Calu3 (cell line): ENCODE data around the gene CD14. TPM values are rescaled to one million over a fixed set of nuclear protein-coding genes. Genes with fewer than 3 reads are reported as not detected.
"Not testable (repeated sequence)": the region's sequence is repeated elsewhere in the genome, so short reads cannot be mapped to it uniquely, and the experiment has no call there.

ENCODE experiments used
- BruUV-seq: library from RNA; stranded (reverse); fragments of 400-500 nt; replicated peaks from 2 replicates; lab custom pipeline; 2021; lab: Mats Ljungman, UMichigan
- CTCF ChIA-PET: fragments of 300-600 bp; sonication (Branson Sonifier 250); formaldehyde crosslinking; loops from one replicate; lab custom pipeline; 2022; ENCODE audit warnings: antibody characterized with exemption; lab: Charles Lee
- DNase-seq: peaks from one replicate; pipeline ENCODE4 v3.0.0; 2022
- H3K27ac Mint-ChIP-seq: one replicate; pipeline ENCODE4 v1.8.0; 2022; ENCODE audit warnings: mixed read lengths; ENCODE audit not compliant: unreplicated experiment
- H3K27me3 Mint-ChIP-seq: one replicate; pipeline ENCODE4 v1.8.0; 2022; ENCODE audit warnings: mixed read lengths; ENCODE audit not compliant: unreplicated experiment
- H3K36me3 Mint-ChIP-seq: one replicate; pipeline ENCODE4 v1.8.0; 2022; ENCODE audit warnings: mild to moderate bottlenecking, moderate library complexity, mixed read lengths; ENCODE audit not compliant: insufficient read depth, unreplicated experiment
- H3K4me1 Mint-ChIP-seq: one replicate; pipeline ENCODE4 v1.8.0; 2022; ENCODE audit warnings: mild to moderate bottlenecking, low read depth, mixed read lengths; ENCODE audit not compliant: unreplicated experiment
- H3K4me3 Mint-ChIP-seq: one replicate; pipeline ENCODE4 v1.8.0; 2022; ENCODE audit warnings: mild to moderate bottlenecking, low read depth, moderate library complexity, mixed read lengths; ENCODE audit not compliant: unreplicated experiment
- H3K9me3 Mint-ChIP-seq: one replicate; pipeline ENCODE4 v1.8.0; 2022; ENCODE audit warnings: low read depth, mixed read lengths; ENCODE audit not compliant: unreplicated experiment
- intact Hi-C: fragments of 100-400 bp; cut with micrococcal nuclease; formaldehyde crosslinking; loops from one replicate; pipeline ENCODE4 v1.10.0; 2022; ENCODE audit not compliant: unreplicated experiment
- total RNA-seq: library from RNA; stranded (reverse); gene quantifications from 2 replicates; pipeline ENCODE4 v1.2.3, GENCODE V29; 2022
- TF ChIP-seq, protein P1 (sequence below): fragments of 200-600 bp; IDR thresholded peaks from one replicate; pipeline ENCODE4 v1.8.0; 2022; ENCODE audit warnings: antibody characterized with exemption; ENCODE audit not compliant: unreplicated experiment

Gene CD14
- total RNA-seq, 1 experiment from 2014 or later, result 1.1 TPM

DNA sequence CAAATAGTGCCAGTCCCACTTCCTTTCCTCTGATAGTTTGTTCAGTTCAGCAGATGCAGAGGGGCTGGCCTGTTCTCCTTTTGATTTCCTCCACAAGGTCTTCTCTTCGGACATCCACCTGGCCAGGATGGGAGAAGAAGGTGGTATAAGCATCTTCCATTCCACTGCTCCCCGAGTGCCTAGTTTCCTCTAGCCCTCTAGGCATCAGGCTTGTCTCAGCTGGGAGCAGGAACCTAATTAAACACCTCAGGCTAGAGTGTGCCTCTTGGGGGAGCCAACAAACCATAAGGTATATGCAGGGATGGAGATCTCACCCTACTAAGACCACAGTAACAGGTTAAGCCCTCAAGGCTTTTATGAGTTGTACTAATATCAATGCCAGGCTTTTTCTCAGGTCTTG lies 41.2 kb upstream of the CD14 start:
- no TSS peak for BruUV-seq

DNA sequence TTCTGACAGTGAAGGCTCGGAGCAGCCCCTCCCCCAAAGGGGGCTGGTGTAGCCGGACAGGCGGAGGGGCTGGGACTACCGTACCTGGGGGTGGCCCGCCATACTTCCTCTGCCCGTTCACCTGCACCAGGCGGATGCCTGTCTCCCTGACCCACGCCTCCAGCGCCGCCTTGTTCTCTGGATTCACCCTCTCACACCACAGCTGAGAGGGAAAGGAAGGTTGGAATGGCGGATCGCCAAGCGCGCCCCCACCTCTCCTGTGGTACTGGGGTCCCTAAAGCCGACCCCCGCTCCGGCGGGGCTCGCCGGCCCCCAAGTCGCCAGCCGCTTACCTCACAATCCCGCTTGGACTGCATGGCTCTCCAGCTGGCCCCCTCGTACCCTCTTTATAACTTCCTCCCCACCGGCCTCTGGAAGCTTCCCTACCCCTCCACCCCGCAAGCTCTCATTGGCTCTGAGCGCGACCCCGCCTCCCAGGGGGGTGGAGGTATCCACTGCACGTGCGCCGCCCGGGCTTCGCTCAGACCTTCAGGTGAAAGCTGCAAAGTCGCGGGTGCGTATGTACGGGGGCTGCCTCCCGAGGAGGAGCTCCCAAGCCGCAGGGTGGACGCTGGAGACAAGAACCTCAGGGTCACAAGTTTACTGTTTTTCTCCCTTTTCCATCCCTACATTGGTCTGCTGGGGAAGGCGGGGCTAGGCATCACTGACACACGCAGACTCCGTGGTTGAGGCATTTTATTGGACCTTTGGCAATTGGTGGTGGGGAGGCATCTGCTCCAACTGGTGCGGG lies 40.4 kb upstream of the CD14 start, which contains the start of gene DND1:
Gene DND1, minus strand, starts transcription at position 390 of the 790 bp plus-strand sequence. Its CDS starts 34 bp downstream, at position 356.
- BruUV-seq, result no TSS peak
- H3K36me3 Mint-ChIP-seq, result peaks cover 58% of the 10 kb centered on the region
- TF ChIP-seq, protein P1, sequence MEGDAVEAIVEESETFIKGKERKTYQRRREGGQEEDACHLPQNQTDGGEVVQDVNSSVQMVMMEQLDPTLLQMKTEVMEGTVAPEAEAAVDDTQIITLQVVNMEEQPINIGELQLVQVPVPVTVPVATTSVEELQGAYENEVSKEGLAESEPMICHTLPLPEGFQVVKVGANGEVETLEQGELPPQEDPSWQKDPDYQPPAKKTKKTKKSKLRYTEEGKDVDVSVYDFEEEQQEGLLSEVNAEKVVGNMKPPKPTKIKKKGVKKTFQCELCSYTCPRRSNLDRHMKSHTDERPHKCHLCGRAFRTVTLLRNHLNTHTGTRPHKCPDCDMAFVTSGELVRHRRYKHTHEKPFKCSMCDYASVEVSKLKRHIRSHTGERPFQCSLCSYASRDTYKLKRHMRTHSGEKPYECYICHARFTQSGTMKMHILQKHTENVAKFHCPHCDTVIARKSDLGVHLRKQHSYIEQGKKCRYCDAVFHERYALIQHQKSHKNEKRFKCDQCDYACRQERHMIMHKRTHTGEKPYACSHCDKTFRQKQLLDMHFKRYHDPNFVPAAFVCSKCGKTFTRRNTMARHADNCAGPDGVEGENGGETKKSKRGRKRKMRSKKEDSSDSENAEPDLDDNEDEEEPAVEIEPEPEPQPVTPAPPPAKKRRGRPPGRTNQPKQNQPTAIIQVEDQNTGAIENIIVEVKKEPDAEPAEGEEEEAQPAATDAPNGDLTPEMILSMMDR, result no peak

More for the DNA sequence above, 41.2 kb upstream of the CD14 start:
- Mint-ChIP-seq H3K27ac (no peak overlapping the region), H3K4me1 (no peaks in the 10 kb centered on the region), H3K27me3 (no peaks in the 10 kb centered on the region), H3K36me3 (peaks cover 63% of the 10 kb centered on the region), H3K9me3 (no peaks in the 10 kb centered on the region), H3K4me3 (no peak overlapping the region)
- intact Hi-C loops, result no loop called here
- TF ChIP-seq, protein P1, result no peak
- DNase-seq, result no peak
- CTCF ChIA-PET, result interaction anchor here (1.6 kb wide), 1 partner anchor 45 kb away, joined by 4 read pairs; no protein-coding TSS in a partner anchor

DNA sequence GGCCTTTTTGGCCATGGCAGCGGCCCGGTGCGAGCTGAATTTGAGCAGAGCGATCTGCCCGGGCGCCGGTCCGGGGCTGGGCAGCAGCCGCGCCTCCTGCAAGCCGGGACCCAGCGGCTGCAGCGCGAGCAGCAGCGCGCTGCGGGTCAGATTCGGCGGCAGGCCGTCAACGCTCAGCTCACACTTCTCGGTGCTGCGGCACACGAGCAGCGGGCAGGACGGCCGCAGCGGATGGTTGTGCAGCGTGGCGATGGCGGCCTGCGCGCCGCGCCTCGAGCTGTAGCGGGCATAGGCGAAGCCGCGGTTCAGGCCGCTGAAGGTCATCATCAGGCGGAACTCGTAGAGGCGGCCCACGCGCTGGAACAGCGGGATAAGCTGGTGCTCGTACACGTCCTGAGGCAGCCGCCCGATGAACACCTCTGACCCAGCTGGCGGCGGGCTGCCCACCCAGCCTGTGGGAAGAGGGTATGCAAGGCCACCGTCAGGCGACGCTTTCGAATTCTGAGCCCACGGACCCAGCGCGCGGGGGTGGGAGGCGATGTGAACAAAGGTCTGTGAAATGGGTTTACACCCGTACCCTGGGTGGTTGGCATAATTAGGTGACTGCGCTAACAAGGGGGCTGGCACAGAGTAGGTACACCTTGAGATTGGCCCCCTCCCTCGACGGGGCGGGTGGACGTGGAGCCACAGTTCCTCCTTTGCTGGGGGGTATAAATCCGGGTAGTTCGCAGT lies 39.6 kb upstream of the CD14 start:
- no TSS peak for BruUV-seq
- Mint-ChIP-seq H3K4me1 (peaks cover 6% of the 10 kb centered on the region), H3K27ac (peak overlapping the region; percentile 73), H3K27me3 (no peaks in the 10 kb centered on the region), H3K36me3 (peaks cover 54% of the 10 kb centered on the region), H3K4me3 (no peak overlapping the region), H3K9me3 (no peaks in the 10 kb centered on the region)
- DNase-seq, result peak; percentile 36
- intact Hi-C loops, result no loop called here
- TF ChIP-seq, protein P1, result no peak
- CTCF ChIA-PET, result no interaction called here

More for the DNA sequence above, 40.4 kb upstream of the CD14 start, which contains the start of gene DND1:
- CTCF ChIA-PET, result interaction anchor here (1.6 kb wide), 1 partner anchor 46 kb away, joined by 4 read pairs; no protein-coding TSS in a partner anchor
- Mint-ChIP-seq H3K4me3 (no peak within 1 kb of the TSS), H3K4me1 (no peaks in the 10 kb centered on the region), H3K27ac (no peak within 1 kb of the TSS), H3K27me3 (no peaks in the 10 kb centered on the region), H3K9me3 (no peaks in the 10 kb centered on the region)
- intact Hi-C loops, result no loop called here
- DNase-seq, result no peak

DNA sequence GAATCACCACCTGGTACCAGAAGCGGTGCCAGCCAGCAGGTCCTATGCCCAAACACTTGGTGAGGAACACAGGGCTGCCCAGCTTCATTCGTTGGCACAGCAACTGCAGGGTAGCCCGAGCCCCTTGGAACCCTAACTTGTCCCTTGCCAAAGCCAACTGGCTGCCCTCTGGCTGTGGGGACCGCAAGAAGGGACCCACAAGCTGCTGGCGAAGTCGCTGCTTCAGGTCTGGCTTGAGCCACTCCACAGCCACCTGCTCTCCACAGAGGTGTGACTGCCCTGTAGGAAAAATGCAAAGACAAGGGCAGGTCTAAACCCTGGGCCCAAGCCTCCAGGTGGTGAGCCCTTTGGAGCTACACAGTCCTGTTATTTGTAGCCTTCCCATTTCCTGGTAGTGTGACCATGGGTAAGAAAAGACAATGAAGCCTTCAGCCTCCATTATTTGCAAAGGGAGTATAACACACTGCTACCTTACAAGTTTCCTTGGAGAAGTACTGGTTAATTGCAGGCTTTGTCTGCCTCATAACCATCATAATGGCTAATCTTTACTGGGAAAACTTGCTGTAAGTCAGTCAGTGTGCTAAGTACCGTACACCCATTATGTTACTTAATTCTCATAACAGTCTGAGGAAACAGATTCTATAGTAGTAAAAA lies 38.6 kb upstream of the CD14 start:
- TF ChIP-seq, protein P1, result no peak
- no TSS peak for BruUV-seq
- H3K27me3 Mint-ChIP-seq, result no peaks in the 10 kb centered on the region
- H3K4me1 Mint-ChIP-seq, result peaks cover 16% of the 10 kb centered on the region
- H3K4me3 Mint-ChIP-seq, result no peak overlapping the region
- peaks cover 62% of the 10 kb centered on the region for H3K36me3 Mint-ChIP-seq
- H3K27ac Mint-ChIP-seq, result peak overlapping the region; percentile 73
- DNase-seq, result no peak
- CTCF ChIA-PET, result no interaction called here
- intact Hi-C loops, result no loop called here
- H3K9me3 Mint-ChIP-seq, result no peaks in the 10 kb centered on the region

DNA sequence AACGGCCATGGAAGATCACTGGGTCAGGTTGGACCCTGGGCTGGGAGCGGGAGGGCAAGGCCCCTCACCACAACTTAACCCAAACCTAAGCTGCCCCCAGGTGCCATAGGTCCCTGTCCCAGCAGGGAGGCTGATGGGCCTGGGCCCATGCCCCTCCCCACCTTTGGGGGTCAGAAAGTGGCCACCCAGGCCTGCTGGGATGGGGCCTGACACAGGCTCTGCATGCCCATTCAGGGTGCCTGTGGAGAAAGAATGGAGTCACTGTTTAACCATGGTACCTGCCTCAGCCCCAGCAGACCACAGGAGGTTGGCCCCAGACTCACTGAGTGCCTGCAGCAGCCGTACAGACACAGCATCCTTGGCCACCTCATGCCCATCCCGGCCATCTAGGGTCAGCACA lies 38.1 kb upstream of the CD14 start:
- H3K9me3 Mint-ChIP-seq, H3K4me3 Mint-ChIP-seq, H3K27me3 Mint-ChIP-seq, BruUV-seq, intact Hi-C loops, H3K27ac Mint-ChIP-seq, DNase-seq, CTCF ChIA-PET: not testable (repeated sequence)
- Mint-ChIP-seq H3K4me1 (peaks cover 21% of the 10 kb centered on the region), H3K36me3 (peaks cover 67% of the 10 kb centered on the region)
